ENCODE results near the gene ACOX3. TPM values are rescaled to one million over a fixed set of nuclear protein-coding genes. Genes with fewer than 3 reads are reported as not detected.
A peak's percentile ranks its signal among the peaks of the same experiment; 100 is the strongest.

The ACOX3 gene
- total RNA-seq, 4 donors from 2014 or later = 42.3 to 86.2 (median 50.3) TPM

GRCh38 chr4:8321771-8322170, 118.8 kb downstream of the ACOX3 start:
- H3K9me3 ChIP-seq = peaks cover 0 to 7% (median 6%) of the 10 kb centered on the region in 3 donors
- no peaks in the 10 kb centered on the region for H3K27me3 ChIP-seq
- H3K4me3 ChIP-seq = no peak overlapping the region
- H3K4me1 ChIP-seq = peaks cover 0 to 27% (median 6%) of the 10 kb centered on the region in 3 donors
- DNase-seq = no peak
- H3K27ac ChIP-seq = no peak overlapping the region
- H3K36me3 ChIP-seq = no peaks in the 10 kb centered on the region
- TF ChIP-seq, protein P1, sequence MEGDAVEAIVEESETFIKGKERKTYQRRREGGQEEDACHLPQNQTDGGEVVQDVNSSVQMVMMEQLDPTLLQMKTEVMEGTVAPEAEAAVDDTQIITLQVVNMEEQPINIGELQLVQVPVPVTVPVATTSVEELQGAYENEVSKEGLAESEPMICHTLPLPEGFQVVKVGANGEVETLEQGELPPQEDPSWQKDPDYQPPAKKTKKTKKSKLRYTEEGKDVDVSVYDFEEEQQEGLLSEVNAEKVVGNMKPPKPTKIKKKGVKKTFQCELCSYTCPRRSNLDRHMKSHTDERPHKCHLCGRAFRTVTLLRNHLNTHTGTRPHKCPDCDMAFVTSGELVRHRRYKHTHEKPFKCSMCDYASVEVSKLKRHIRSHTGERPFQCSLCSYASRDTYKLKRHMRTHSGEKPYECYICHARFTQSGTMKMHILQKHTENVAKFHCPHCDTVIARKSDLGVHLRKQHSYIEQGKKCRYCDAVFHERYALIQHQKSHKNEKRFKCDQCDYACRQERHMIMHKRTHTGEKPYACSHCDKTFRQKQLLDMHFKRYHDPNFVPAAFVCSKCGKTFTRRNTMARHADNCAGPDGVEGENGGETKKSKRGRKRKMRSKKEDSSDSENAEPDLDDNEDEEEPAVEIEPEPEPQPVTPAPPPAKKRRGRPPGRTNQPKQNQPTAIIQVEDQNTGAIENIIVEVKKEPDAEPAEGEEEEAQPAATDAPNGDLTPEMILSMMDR (IDR thresholded peaks at IDR 0.05) = no peak
- TF ChIP-seq POLR2A (IDR thresholded peaks at IDR 0.05) = no peak
- intact Hi-C loops (cut with DNase I) = no loop called here
- 75 to 88% methylated on average over 5 of the region's 5 CpGs for WGBS, 2 donors

- no peak for DNase-seq
- Histone ChIP-seq H3K36me3 (no peaks in the 10 kb centered on the region), H3K9me3 (peaks cover 0 to 7% (median 6%) of the 10 kb centered on the region in 3 donors), H3K27me3 (no peaks in the 10 kb centered on the region), H3K27ac (no peak overlapping the region), H3K4me1 (peaks cover 0 to 31% (median 9%) of the 10 kb centered on the region in 3 donors), H3K4me3 (no peak overlapping the region)
- no peak for TF ChIP-seq POLR2A (IDR thresholded peaks at IDR 0.05)
- TF ChIP-seq, protein P1 (IDR thresholded peaks at IDR 0.05) = no peak
- intact Hi-C loops (cut with DNase I) = no loop called here
- 86% methylated on average over 2 of the region's 2 CpGs for WGBS, 2 donors
Measured at GRCh38 chr4:8321220-8321619, 119.3 kb downstream of the ACOX3 start.

DNA sequence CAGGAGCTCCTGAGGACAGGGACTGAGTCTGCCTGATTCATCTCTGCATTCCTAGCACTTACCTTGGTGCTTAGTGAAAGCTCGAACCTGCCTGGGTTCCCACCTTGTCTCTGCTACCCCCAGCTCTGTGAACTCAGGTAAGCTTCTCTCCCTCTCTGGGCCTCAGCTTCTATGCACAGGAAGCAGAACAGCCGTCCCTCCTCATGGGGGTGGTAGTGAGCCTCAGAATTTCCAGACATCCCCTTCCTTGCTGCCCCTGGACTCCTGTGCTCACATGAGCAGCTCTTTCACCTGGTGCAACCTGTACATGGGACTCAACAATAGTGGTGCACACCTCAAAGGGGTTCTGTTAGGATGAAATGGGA, 120.2 kb downstream of the ACOX3 start:
- 80 to 83% methylated on average over 1 to 2 of the region's 2 CpGs for WGBS, 2 donors
- DNase-seq = no peak
- no peak overlapping the region for H3K4me3 ChIP-seq
- H3K9me3 ChIP-seq = peaks cover 0 to 7% (median 6%) of the 10 kb centered on the region in 3 donors
- H3K4me1 ChIP-seq = peaks cover 6 to 39% (median 18%) of the 10 kb centered on the region in 3 donors
- no peaks in the 10 kb centered on the region for H3K27me3 ChIP-seq
- TF ChIP-seq, protein P1 (IDR thresholded peaks at IDR 0.05) = peak in 1 of 6 experiments; percentile 11
- TF ChIP-seq POLR2A (IDR thresholded peaks at IDR 0.05) = no peak
- intact Hi-C loops (cut with DNase I) = no loop called here
- no peaks in the 10 kb centered on the region for H3K36me3 ChIP-seq
- H3K27ac ChIP-seq = peak overlapping the region in 3 of 4 donors; percentile 36 to 80 (median 62)

- DNase-seq = no peak
- intact Hi-C loops (cut with DNase I) = no loop called here
- no peak for TF ChIP-seq POLR2A (IDR thresholded peaks at IDR 0.05)
- TF ChIP-seq, protein P1 (IDR thresholded peaks at IDR 0.05) = no peak
- WGBS, 2 donors = 28 to 37% methylated on average over 7 to 8 of the region's 13 CpGs
- peaks cover 6 to 38% (median 20%) of the 10 kb centered on the region in 3 donors for H3K4me1 ChIP-seq
- no peaks in the 10 kb centered on the region for H3K36me3 ChIP-seq
- H3K27ac ChIP-seq = peak overlapping the region in 3 of 4 donors; percentile 36 to 80 (median 62)
- H3K27me3 ChIP-seq = no peaks in the 10 kb centered on the region
- peaks cover 0 to 7% (median 6%) of the 10 kb centered on the region in 3 donors for H3K9me3 ChIP-seq
- H3K4me3 ChIP-seq = no peak overlapping the region
Measured at GRCh38 chr4:8319731-8320385, 120.7 kb downstream of the ACOX3 start.

DNA sequence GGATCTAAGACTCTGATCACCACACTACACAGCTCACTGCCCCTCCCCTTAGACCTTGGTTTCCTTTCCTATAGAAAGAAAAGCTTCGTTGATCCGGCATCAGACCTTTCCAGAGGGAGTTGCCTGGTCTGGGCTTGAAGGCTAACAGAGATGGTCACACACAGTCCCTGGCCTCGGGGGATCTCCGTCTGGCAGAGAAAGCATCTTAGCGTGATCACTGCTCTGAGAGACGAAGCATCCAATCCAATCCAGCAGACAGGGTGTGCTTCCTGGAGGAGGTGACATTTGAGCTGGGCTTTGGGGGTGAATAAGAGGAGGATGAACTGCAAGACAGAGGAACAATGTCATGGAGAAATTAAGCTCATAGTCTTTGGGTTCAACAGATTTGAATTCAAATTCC, 121.5 kb downstream of the ACOX3 start:
- Histone ChIP-seq H3K27me3 (no peaks in the 10 kb centered on the region), H3K4me1 (peaks cover 6 to 36% (median 20%) of the 10 kb centered on the region in 3 donors), H3K36me3 (no peaks in the 10 kb centered on the region), H3K4me3 (no peak overlapping the region), H3K9me3 (peaks cover 0 to 5% (median 5%) of the 10 kb centered on the region in 3 donors), H3K27ac (peak overlapping the region in 3 of 4 donors; percentile 36 to 80 (median 62))
- no peak for TF ChIP-seq POLR2A (IDR thresholded peaks at IDR 0.05)
- TF ChIP-seq, protein P1 (IDR thresholded peaks at IDR 0.05) = no peak
- 78 to 80% methylated on average over 4 to 6 of the region's 6 CpGs for WGBS, 2 donors
- no peak for DNase-seq
- intact Hi-C loops (cut with DNase I) = no loop called here
